ENCODE results near the gene DDC.

The DDC gene

GRCh38 chr7:50416527-50417182 lies 148.6 kb downstream of the DDC start:
- DNase-seq (ENCODE audit: low read depth in 2 of 2), result no peak

GRCh38 chr7:50415844-50416364 lies 149.3 kb downstream of the DDC start:
- no peak for DNase-seq (ENCODE audit: low read depth in 2 of 2)

- DNase-seq (ENCODE audit: low read depth in 2 of 2), result no peak
Measured at GRCh38 chr7:50413561-50413960, 151.6 kb downstream of the DDC start.

GRCh38 chr7:50412973-50413372 lies 152.2 kb downstream of the DDC start:
- no peak for DNase-seq (ENCODE audit: low read depth in 2 of 2)

- no peak for DNase-seq (ENCODE audit: low read depth in 2 of 2)
Measured at GRCh38 chr7:50411332-50411731, 153.9 kb downstream of the DDC start.

GRCh38 chr7:50409856-50410745 lies 155.1 kb downstream of the DDC start:
- DNase-seq (ENCODE audit: low read depth in 2 of 2), result no peak

All from fibroblast of skin of left quadriceps (primary cell).